Measurements from ENCODE around the gene MGAT3. TPM values are rescaled to one million over a fixed set of nuclear protein-coding genes. Genes with fewer than 3 reads are reported as not detected.

Gene MGAT3
- total and polyA plus RNA-seq, 9 of the 15 experiments (the other 6 are each of a cell fraction or from before 2014, with no cell fraction given), result 0.10 to 11.5 (median 4.6) TPM

DNA sequence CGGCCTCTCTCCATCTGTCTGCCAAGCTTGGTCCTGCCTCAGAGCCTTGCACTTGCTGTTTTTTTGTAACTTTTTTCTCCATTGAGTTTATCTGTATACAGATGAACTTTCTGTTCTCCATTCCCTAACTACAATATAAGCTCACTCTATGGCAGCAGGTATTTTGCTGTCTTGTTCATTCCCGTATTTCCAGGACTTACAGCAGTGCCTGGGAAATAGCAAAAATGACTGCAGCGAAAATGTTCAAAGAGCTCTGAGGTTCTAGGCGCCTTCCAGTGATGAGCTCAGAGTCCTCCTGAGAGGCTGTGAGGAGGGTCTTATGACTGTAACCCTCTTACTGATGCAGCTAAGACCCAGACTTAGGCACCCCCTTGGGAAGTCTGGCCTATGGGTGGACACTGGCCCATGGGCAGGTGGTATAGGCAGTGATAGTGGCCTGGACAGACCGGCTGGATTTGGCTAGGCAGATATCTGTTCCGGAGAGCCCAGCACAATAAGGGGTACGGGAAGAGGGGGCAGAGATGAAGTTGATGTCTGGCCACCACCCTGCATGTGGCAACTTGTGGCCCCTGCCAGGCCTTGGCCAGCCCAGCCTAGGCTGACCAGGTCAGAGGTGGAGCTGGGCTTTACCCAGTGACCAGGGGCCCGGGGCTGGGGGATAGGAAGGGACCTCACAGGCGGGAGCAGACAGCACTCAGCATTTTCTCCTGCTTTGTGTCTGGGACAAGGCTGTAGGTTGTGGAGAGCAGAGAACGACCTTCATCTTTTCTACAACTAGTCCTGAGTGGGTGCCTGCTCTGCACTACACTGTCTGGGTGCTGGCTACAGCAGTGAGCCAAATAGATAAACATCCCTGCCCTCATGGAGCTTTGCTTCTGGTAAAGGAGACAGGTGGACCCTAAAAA lies 68.2 kb downstream of the MGAT3 start:
- intact Hi-C loops (cut with micrococcal nuclease), result loop anchor here (10.0 kb wide), 1 partner anchor 350 kb away; no protein-coding TSS in a partner anchor
- no peak overlapping the region for H3K9ac ChIP-seq (ENCODE audit: insufficient read depth in 1 of 2, low read depth in 2 of 2, low read length in 2 of 2)

More for the DNA sequence above, 68.2 kb downstream of the MGAT3 start:
- ChIA-PET POLR2A (interaction anchor here (0.7 to 6.1 kb wide), 16 partner anchors 8 to 519 kb away, joined by 3 to 106 read pairs (median 4); partner anchors contain the start of genes MIEF1, RPL3 and RPS19BP1), CTCF (ENCODE audit: low intra/inter-chr PET ratio) (no interaction called here)
- peaks cover 17 to 54% of the 10 kb centered on the region in 2 experiments; a peak in 4 of 5 replicates for H3K4me1 ChIP-seq (replicated peaks in 1 of 2; ENCODE audit: control insufficient read depth in 2 of 2, insufficient read depth in 2 of 2, low read length in 2 of 2)
- TF ChIP-seq NR4A1 (CRISPR knock-in tag; IDR thresholded peaks at IDR 0.05) (no peak), NR4A1 (tag; IDR thresholded peaks at IDR 0.05) (no peak), POLR2A (conservative IDR thresholded peaks at IDR 0.05) (peak; percentile 25; the same call in 1 of the 2 replicates), RBM14 (IDR thresholded peaks at IDR 0.05; ENCODE audit: borderline replicate concordance, insufficient read depth, low read depth, low read length) (no peak), POLR2G (IDR thresholded peaks at IDR 0.05; ENCODE audit: low read depth, low read length) (peak; percentile 67), POLR2AphosphoS5 (IDR thresholded peaks at IDR 0.05; ENCODE audit: control insufficient read depth, insufficient read depth, low read depth, low read length) (peak; percentile 21; the same call in 1 of the 2 replicates), FOXP1 (CRISPR knock-in tag; IDR thresholded peaks at IDR 0.05) (no peak), TCFL5 (CRISPR knock-in tag; conservative IDR thresholded peaks at IDR 0.05) (no peak), ZNF316 (IDR thresholded peaks at IDR 0.05) (0 out of 2 replicates have a peak, but pooled peaks have one; percentile 38)
- no peaks in the 10 kb centered on the region for H3K27me3 ChIP-seq (ENCODE audit: control insufficient read depth in 2 of 2, insufficient read depth in 2 of 2, low read length in 2 of 2)
- no peak overlapping the region; the same call in 2 of the 3 replicates for H3K27ac ChIP-seq (ENCODE audit: extremely low read depth, low read depth, low read length)
- H3K4me2 ChIP-seq (ENCODE audit: insufficient read depth, low read length), result no peak overlapping the region
- ATAC-seq (no peak), DNase-seq (ENCODE audit: extremely low read depth in 1 of 4, low spot score in 3 of 4) (no peak), FAIRE-seq (no peak)
- H3K9me3 ChIP-seq (replicated peaks; ENCODE audit: control insufficient read depth, insufficient read depth, low read depth, low read length), result no peaks in the 10 kb centered on the region
- 86% methylated on average over 7 of the region's 10 CpGs for WGBS (ENCODE audit: insufficient coverage, low coverage, missing lambda C conversion rate)
- in situ Hi-C loops (cut with MboI), result no loop called here
- peaks cover 28% of the 10 kb centered on the region for H4K20me1 ChIP-seq (replicated peaks; ENCODE audit: control insufficient read depth, insufficient read depth, low read length)
- H3K79me2 ChIP-seq (ENCODE audit: control insufficient read depth, insufficient read depth, low read length), result peaks cover 66% of the 10 kb centered on the region
- no peak overlapping the region for H3K4me3 ChIP-seq
- H3K9me1 ChIP-seq (ENCODE audit: control insufficient read depth, insufficient read depth, low read length), result no peaks in the 10 kb centered on the region
- no peak overlapping the region for H2AFZ ChIP-seq (ENCODE audit: low read depth, low read length)
- H3K36me3 ChIP-seq (ENCODE audit: control insufficient read depth, insufficient read depth, low read length), result peaks cover 67% of the 10 kb centered on the region
- BruUV-seq (replicated peaks), result no TSS peak
